GM21576 (cell line): ENCODE data around the gene PRIMPOL.
"Not testable (repeated sequence)": the region's sequence is repeated elsewhere in the genome, so short reads cannot be mapped to it uniquely, and the experiment has no call there.

ENCODE experiments used
- ATAC-seq: cut with Tn5 transposase; IDR thresholded peaks from one replicate; pipeline ENCODE4 v1.9.1; 2021; ENCODE audit warnings: mild to moderate bottlenecking, moderate library complexity; ENCODE audit not compliant: unreplicated experiment

The PRIMPOL gene

DNA sequence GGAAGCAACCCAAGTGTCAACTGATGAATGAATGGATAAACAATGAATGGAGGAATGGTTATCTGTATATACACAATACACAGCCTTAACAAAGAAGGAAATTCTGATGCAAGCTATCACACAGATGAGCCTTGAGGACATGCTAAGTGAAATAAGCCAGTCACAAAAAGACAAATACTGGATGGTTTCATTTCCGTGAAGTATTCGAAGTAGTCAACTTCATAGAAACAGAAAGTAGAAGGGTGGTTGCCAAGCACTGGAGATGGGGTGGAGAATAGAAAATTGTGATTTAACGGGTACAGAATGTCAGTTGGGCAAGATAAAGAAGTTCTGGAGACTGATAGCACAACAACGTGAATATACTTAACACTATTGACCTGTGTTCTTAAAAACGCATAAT lies 56.2 kb downstream of the PRIMPOL start:
- no peak for ATAC-seq

DNA sequence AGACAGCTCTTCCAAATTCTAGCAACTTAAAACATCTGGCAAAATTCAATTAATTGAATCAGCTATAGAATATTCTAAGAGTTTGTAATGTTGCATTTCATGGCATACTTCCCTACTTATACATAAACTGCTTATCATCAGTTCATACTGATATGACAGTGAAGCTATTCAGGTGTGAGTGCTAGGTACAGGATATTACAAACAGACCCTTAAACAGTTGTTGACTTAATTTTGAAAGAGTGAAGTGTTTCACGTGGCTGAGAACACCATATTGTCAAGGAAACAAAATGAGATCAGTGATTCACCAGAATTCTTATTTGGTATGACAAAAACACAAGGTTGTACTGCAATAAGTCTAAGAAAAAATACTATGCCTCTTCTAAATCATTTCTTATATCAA lies 56.9 kb downstream of the PRIMPOL start:
- no peak for ATAC-seq

DNA sequence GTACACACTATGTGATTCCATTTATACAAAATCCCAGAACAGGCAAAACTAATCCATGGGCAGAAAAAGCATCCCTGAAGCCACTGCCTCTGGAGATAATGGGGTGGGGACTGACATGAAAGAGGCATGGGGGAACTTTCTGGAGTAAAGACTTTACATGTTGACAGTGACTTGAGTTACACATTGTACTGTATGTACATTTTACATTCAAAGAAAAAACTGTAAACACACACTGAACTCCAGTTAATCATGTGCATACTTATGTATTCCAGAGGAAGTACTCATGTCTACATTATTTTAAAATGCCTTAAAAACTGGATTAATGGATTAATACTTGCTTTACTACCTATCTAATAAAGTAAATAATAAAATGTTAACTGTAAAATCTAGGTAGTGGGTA lies 62.8 kb downstream of the PRIMPOL start:
- no peak for ATAC-seq

DNA sequence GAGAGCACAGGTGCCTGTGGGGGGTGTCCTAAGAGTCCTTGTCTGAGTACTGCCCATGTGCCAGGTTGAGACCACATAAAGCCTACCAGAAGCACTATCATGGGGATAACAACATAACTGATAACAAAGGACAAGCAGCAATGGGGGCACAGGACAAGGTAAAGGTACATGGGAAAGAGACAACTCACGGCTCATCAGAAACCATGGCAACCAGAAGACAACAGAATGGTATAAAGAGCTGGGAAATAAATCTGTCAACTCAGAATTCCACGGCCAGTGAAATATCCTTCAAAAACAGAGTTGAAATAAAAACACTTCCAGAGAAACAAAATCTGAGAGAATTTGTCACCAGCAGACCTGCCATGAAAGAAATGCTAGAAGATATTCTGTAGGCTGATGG lies 64.3 kb downstream of the PRIMPOL start:
- ATAC-seq = no peak

DNA sequence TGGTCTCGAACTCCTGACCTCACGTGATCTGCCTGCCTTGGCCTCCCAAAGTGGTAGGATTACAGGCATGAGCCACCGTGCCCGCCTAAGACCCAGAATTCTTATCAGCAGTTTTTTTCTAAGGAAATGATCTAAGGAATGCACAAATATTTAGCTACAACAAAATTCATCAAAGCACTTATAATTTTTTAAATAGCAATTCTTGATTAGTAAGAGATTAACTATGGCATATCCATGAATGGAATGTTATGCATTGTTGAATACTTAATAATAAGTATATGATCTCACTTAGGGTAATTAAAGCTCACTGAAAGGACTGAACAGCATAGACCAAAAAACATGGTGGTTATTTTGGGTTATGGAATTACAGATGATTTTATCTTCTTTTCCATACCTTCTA lies 66.0 kb downstream of the PRIMPOL start:
- ATAC-seq = no peak

DNA sequence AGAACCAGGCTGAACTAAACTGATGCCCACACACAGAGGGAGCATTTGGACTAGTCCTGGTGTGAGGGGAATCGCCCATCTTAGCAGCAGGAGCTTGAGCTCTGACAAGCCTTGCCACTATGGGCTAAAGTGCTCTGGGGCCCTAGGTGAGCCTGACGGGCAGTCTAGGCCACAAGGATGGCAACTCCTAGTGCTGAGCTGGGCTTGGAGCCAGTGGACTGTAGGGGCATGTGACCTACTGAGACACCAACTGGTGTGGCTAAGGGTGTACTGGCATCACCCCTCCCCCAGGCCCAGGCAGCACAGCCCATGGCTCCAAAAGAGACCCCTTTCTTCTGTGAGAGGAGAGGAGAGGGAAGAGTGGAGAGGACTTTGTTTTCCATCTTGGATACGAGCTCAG lies 69.9 kb downstream of the PRIMPOL start:
- no peak for ATAC-seq

DNA sequence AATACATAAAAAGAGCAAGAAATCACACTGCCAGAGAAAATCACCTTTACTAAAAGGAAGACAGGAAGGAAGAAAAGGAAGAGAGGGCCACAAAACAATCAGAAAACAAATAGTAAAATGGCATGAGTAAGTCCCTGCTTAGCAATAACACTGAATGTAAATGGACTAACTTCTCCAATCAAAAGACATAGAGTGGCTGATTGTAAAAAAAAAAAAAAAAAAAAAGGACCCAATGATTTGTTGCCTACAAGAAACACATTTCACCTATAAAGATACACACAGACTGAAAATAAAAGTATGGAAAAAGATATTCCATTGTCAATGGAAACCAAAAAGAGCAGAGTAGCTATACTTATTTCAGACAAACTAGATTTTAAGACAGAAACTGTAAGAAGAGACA lies 71.7 kb downstream of the PRIMPOL start:
- no peak for ATAC-seq

DNA sequence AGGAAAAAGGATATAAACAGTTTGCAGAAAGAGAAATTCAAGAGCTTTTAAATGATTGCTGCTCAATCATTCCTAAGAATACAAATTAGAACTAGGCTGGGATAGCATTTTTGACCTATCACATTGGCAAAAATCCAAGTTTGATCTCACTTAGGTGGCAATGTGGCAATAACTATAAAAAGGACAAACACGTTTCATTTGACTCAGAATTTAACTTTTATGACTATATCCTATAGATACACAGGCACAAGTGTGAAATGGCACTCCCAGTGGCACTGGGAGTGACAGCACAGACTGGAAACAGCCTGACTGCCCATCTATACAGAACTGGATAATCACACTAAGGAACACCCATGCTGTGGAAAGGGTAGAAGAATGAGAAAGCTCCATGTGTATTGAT lies 73.3 kb downstream of the PRIMPOL start:
- no peak for ATAC-seq

DNA sequence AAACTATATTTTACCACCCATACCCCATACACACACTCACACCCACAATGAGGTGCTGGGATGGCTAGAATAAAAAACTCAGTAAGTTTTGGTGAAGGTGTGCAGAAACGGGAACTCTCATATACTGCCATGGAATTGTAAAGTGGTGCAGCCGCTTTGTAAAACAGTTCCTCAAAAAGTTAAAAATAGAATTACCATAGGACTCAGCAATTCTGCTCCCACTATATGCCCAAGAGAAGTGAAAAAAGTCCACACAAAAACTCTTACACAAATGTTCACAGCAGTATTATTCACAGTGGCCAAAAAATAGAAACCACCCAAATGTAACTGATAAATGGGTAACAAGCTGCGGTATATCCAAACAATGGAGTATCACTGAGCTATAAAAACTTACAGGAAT lies 77.9 kb downstream of the PRIMPOL start:
- no peak for ATAC-seq

DNA sequence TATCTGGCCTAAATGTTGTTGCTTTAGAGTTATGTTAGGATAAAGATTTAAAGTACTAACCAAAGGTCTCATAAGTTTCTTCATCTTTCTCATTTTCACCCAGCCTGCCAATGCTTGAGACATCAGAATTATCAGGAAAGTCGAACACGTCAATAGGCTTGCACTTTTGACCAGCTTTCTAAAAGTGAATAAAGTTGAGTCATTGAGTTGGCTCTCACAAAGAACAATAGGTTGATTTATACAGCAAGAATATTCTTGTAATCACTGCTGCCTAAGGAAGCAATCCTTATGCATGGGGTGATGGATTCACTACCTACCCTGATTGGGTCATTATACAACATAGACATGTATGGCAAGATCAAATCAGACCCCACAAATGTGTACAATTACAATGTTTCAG lies 79.3 kb downstream of the PRIMPOL start:
- no peak for ATAC-seq

DNA sequence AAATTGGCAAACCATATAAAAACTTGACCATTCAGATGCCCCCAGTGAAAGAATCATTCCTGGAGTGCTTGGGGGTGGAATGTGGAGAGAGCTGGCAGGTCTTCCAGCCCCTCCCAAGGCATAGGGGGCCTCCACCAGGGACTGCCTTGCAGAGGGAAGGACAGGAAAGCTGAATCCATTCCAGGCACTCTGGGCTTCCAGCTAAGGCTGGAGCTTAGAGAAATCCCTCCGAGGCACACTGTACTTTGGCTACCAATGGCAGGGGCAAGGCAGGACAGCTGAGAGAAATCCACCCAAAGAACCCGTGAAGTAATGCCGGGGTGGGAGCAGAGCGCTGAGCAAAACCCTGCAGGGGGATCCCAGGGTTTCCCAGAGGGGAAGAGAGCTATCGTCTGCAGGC lies 80.4 kb downstream of the PRIMPOL start:
- ATAC-seq = no peak

DNA sequence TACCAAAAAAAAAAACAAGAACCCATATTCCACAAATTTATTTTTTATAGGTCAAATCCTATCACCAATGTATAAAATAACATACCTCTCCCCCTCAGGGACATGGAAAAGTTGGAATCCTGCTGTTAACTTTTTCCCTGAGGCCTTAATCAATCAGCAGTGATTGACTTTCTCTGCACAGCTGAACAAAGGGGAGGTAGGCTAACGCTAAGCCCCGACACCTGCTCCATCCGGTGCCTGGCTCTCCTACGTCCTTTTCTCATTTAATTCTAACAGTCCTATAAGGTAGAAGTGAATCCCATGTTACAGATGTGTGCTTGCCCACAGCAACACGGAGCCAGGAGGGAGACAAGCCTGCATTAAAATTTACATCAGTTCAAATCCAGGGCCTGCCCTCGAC lies 81.5 kb downstream of the PRIMPOL start:
- no peak for ATAC-seq

DNA sequence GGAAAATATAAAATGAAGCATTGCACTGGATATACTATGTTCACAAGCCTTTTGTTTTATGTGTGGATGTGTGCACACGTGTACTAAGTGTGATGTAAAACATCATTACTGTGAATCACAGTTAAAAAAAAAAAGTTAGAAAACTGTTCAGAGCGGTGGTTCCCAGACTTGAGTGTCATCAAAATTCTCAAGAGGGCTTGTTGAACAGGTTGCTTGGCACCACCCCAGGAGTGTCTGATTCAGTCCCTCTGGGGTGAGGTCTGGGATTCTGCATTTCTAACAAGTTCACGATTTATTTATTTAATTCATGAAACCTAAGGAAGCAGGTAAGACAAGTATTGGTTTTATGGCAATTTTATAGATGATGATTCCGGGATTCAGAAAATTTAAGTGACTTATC lies 82.6 kb downstream of the PRIMPOL start:
- no peak for ATAC-seq

DNA sequence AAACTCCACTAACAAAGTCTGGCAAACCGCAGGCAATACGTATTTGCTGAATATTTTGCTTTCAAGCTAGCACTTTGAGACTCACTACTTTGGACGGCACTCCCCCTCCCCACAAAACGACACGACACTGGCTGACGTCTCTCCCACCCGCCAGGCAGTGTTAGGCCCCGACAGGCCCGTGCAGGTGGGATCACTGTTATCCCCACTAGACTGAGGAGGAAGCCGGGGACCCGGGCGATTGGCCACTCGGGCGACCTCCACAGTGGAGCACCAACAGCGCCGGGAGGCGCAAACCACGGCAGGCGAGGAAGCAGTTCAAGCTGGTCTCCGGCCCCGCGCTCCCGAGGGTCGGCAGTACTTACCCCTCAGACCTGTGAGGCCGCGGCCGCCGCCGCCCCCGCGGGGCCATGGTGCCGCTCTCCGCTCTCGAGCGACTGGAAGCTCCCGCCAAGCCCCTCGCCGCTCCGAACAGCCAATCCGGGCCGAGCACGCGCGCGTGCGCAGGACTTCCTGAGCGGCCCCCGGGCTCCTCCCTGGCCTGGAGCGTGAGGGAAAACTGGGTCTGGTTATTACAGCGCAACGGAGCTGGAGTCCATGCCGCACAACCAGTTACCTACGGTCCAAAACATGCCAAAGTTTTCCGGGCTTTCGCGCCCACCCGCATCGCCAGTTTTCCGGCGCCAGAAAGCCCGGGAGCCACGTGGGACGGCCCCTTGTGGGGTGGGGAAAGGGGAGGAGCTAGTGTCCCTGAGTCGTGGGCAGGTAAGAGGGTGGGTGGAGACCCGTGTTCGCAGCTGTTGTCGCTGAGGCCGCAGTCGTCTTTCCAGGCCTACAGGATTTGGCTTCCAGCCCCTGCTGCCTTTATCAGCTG lies 84.4 kb downstream of the PRIMPOL start, which contains the start of gene CENPU:
Gene CENPU, minus strand, starts transcription at position 443 of the 871 bp plus-strand sequence. Its CDS starts 34 bp downstream, at position 409.
- ATAC-seq = peak; percentile 92

DNA sequence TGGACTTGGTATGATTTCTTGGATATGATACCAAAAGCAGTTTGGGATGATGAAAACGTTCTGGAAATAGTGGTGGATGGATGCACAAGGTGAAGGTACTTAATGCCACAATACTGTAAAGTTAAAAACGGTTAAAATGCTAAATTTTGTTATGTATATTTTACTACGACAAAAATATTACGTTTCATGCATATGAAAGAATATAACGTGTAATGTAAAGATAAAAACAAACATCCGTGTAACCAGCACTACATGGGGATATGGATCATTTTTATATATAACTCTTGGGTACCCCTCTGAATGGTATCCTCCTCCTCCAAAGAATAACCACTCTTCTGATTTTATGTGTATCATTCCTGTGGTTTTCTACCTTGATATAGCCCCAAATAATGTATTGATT lies 85.2 kb downstream of the PRIMPOL start:
- ATAC-seq = no peak

DNA sequence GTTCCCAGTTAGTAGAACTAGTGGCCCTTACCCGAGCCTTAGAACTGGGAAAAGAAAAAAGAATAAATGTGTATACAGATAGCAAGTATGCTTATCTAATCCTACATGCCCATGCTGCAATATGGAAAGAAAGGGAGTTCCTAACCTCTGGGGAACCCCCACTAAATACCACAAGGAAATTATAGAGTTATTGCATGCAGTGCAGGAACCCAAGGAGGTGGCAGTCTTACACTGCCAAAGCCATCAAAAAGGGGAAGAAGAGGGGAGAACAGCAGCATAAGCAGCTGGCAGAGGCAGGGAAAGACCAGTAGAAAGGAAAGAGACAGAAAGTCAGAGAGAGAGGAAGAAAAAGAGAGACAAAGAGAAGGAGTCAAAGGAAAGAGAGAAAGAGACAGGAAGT lies 90.0 kb downstream of the PRIMPOL start:
- ATAC-seq = not testable (repeated sequence)

DNA sequence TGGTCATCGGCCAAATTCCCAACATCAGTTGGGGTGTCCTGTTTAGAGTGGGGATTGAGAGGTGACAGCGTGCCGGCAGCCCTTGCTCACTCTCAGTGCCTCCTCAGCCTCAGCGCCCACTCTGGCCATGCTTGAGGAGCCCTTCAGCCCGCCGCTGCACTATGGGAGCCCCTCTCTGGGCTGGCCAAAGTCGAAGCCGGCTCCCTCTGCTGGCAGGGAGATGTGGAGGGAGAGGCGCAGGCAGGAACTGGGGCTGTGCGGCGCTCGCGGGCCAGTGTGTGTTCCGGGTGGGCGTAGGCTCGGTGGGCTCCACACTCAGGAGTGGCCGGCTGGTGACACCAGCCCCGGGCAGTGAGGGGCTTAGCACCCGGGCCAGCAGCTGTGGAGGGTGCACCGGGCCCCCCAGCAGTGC lies 91.4 kb downstream of the PRIMPOL start:
- no peak for ATAC-seq

DNA sequence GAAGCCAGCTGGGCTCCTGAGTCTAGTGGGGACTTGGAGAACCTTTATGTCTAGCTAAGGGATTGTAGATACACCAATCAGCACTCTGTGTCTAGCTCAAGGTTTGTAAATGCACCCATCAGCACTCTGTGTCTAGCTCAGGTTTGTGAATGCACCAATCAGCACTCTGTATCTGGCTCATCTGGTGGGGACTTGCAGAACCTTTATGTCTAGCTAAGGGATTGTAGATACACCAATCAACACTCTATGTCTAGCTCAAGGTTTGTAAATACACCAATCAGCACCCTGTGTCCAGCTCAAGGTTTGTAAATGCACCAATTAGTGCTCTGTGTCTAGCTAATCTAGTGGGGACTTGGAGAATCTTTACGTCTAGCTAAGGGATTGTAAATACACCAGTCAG lies 92.1 kb downstream of the PRIMPOL start:
- not testable (repeated sequence) for ATAC-seq

DNA sequence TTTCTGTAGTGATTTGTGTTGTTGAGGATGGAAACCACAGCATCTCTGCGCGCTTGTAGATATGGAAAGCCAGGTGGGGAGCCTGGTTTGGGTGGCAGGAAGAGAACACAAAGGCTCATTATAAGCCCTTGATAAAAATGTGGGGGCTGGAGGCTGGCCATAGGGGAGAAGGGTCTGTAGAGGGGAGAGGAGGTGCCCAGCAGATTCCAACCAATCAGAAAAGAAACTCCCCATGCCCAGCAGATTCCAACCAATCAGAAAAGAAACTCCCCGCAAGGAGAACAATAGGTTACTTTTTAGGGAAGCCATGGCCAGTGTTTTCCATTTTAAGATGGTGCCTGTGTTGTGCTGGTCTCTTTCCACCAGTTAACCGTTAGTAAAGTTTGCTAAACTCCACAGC lies 94.1 kb downstream of the PRIMPOL start:
- no peak for ATAC-seq

DNA sequence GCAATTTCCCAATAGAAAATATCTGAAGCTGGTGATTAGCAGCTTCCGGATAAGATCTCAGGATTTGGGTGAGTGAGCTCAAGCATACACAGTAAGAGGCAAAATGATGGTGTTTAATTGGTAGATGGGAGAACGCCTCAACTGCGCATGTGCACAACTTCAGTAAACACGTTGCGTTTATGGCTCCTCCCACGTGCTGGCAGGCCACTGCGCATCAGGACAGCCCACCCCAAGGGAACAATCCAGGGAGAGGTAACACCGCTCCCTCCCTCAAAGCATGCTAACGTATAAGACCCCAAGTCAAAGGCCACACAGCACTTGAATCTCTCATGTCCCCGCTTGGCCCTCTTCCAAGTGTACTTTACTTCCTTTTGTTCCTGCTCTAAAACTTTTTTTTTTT lies 94.7 kb downstream of the PRIMPOL start:
- no peak for ATAC-seq
